GM19395 (cell line): ENCODE results near the gene FNBP1.

Experiments
- ATAC-seq: cut with Tn5 transposase; IDR thresholded peaks from one replicate; pipeline ENCODE4 v1.9.1; 2021; ENCODE audit warnings: mild to moderate bottlenecking, moderate library complexity; ENCODE audit not compliant: unreplicated experiment

FNBP1 gene

DNA sequence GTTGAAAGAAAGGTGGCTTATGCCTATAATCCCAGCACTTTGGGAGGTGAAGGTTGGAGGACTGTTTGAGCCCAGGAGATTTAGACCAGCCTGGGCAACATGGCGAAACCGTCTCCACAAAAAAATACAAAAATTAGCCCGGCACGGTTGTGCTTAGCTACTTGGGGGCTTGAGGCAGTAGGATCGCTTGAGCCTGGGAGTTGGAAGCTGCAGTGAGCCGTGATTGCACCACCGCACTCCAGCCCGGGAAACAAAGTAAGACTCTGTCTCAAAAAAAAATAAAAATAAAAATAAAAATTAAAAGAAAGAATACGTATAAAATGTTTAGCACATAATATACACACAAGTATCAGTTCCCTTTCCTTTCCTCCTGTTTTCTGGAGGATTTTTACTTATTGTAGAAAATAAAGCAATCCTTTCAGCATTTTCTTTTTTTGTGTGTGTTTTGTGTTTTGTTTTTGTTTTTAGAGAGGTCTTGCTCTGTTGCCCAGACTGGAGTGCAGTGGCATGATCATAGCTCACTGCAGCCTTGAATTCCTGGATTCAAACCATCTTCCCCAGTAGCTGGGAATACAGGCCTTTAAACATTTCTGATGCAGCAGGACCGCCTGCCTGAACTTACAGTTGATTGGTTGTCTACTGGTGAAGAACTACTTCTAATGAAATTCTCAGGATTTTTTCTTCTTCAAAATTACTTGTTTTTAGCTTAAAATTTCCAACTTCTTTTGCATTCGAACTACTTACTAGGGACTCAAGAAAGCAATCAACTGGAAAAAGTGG lies 6.6 kb upstream of the FNBP1 start:
- no peak for ATAC-seq

DNA sequence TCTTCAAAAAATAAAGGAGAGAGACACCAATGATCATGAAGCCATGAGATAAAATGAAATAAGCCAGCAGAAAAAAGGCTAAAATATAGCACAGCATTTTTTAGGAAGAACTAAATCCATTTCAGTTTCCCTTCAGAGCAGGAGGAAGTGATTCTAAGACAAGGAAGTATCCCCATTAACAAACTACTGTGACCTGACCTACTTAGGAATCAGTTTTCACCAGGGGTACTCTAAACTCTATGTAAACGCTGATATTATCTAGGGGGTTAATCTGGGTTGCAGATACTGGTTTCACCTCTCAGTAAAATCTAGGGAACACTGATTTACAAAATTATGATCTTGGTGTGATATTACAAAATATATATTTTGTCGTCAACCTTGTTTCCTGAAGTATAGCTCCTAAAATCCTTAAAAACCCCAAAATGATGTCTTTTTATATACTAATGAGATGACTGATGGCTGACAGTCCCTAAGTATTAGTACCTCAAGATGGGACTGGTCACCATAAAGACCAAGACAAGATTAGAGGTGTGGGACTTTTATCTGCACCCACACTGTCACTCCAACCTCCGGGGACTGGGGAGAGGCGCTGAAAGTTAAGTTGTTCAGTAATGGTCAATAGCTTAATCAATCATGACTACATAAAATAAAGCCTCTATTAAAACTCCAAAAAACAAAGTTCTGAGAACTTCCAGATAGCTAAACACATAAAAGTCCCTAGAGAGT lies 2.9 kb upstream of the FNBP1 start:
- ATAC-seq, result no peak

DNA sequence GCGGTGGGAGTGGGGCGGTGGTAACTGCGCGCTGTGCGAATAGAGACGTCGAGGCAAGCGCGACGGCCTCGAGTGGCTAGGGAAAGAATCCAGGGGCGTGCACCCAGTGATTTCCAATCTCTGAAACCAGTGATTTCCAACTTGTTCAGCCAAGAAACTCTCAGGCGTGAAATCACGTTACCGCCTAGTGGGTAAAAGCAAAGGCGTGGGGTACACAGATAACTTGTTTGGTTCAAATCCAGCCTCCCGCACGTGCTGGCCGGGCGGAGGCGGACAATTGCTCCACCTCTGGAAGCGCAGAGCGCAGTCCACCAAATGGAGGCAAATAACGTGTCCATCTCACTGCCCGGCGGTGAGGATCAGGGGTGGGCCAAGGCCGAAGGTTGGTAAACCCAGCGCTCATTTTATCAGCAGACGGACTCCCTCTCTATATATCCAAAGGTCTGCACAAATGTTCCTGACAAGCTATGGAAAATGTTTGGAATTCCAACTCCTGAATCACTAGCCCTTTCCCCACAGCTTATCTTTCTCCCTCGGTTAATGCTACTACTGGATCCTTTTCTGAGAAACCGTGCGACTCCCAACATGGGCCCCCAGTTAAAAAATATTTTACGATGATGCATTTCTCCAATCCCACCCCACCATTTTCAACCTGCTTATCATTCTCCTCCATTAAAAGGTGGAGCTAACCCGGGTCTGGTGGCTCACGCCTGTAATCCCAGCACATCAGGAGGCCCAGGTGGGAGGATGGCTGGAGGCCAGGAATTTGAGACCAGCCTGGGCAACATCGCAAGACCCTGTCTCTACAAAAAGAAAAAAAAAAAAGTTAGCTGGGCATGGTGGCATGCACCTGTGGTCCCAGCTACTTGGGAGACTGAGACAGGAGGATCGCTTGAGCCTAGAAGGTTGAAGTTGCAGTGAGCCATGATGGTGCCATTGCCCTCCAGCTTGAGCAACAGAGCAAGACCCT lies 950 bp upstream of the FNBP1 start:
- no peak for ATAC-seq

DNA sequence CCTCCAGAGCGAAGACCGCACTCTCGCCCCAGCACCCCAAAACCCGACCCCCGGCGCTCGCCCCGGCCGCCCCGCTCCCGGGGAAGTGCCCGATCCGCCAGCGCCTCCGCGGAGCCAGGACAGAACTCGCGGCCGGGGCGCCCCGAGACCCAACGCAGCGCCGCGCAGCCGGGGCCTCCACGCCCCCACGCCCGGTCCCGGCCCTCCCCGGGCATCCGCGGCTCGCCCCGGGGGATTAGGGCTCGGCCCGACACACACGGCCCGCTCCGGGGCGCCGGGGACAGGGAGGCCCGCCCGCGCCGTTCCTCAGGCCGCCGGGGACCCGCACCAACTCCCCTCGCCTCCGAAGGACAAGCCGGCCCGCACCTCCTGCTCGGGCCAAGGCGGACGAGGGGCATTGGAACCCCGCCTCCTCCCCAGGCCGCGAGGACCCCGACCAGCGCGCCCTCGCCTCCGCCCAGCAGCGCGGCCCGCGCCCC lies 544 bp downstream of the FNBP1 start:
- no peak for ATAC-seq

DNA sequence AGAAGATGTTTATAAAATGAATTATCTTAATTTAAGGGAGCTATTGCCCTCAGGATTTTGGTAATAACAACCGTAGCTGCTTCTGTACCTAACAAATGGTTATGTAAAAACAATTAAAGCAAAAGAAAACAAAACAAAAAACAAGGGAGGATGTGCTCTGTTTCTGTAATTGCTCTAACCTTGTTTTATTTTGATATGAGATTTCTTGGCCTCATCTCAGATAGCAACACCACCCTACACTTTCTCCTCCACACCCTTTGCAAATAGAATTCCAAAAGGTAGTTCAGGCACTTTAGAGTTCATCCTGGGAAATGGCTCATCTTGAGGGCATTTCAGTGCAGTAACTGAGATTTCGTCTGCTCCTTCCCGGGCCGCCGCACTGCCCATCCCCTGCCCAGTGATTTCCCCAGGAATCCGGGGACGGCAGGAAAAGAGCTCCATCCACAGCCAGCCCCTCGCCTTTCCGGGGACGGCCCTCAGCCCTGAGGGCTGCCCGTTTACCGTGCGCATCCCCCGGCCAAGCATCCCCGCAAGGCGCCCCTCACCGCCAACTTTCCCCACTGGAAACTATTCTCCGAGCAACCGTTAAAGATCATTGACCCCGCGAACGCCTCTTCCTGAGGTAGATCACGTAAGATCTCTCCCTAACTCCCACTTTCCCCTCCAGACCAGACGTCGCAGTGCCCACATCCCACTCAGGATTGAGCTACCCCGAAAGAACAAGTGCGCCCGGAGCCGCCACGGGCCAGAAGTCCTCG lies 1.2 kb downstream of the FNBP1 start:
- ATAC-seq, result no peak

DNA sequence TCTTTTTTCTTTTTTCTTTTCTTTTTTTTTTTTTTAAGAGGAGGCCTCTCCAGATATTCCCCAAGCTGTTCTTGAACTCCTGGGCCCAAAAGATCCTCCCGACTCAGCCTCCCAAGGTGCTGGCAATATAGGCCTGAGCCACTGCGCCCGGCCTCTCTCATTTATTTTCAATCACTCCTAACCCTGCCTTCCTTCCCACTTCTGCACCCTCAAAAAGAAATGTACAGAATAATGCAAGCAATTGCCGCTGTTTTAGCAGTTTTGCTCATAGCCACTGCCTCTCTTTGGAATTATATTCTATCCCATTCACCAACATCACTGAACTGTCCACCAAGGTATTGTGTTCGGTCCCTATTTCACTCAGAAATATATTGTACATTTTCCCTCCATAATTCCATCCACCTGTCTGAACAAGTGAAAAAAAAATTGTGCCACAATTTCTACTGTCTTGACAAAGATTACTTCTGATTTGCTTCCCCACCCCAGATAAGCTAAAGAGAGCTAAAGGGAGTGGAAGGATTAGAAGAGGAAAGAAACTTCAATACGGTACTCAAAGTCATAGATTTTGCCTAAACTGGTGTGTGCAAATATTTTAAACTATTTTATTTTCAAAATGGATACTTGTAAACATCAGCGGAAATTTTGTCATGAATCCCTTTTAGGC lies 1.9 kb downstream of the FNBP1 start:
- ATAC-seq, result no peak

DNA sequence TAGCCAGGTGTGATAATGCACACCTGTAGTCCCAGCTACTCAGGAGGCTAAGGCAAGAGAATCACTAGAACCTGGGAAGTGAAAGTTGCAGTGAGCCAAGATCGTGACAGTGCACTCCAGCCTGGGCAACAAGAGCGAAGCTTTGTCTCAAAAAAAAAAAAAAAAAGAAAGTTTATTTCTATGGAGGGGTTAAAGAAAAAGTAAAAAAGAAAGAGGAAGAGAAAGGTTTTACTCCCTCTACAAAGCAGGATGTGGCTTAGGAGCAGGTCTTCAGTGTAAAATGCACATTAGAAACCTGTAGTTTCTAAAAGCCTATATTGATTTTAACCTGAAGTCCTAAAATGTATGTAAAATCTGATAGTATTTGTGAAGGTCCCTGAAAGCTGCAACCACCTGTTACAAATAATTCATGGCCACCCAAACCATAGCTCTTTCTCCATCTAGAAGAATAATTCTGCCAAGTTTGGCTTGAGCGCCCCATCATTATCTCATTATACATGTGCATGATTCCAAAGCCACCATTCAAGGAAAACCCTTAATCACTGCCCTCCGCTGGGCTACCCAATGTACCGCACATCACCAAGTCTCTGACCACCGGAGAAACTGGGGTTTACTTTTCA lies 3.4 kb downstream of the FNBP1 start:
- peak; percentile 38 for ATAC-seq

DNA sequence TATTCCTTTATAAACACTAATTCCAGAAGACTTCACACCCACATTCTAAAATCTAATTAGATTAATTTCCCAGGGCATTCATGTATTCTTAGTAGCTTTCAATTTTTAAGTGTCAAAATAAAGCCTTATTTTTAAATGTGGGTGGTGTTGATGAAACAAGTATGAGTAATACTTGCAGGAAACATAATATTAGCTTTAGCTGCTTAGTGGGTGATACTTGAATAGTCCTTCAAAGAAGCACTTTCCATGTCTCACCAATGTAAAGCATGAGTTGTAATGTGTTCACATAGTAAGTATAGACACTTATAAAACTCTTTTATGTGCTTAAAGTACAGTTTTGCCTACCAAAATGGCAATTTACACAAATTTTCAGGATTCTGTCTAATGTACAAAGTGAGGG lies 6.9 kb downstream of the FNBP1 start:
- no peak for ATAC-seq

DNA sequence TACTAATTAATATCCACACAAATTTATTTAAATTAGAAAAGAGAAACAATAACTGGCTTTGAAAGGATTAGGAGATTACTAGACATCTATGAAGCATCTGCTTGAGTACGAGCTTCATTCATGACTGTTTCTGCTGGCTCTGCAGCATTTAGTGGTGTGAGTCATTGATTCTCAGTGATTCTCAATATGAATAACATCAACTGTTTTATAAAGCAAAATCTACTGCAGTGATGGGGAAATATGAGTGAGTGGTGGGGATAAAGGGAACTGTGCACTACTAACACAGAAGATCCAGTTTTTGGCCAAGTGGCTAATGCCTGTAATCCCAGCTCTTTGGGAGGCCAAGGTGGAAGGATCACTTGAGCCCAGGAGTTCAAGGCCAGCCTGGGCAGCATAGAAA lies 8.4 kb downstream of the FNBP1 start:
- no peak for ATAC-seq

DNA sequence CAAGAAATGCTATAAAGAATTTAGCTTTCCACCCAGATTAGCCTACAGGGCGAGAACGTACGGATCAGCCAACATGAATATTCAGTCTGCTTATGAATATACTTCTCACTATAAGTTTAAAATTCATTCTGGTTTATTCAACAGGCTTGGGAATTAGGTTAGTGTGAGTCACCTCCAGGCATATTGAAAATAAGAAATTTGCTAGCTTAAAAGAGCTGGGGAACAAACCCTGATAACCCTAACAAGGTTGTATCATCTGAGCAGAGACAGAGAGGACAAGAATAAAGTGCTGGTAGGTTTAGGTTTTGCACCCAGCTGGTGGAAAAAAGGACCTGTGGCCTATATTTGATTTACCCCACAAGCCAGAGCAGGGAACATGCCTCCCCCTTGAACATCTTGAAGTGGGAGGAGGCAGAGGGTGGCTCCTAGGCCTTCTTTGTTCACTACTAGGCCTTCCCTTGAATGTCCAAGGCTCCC lies 12.3 kb downstream of the FNBP1 start:
- no peak for ATAC-seq

DNA sequence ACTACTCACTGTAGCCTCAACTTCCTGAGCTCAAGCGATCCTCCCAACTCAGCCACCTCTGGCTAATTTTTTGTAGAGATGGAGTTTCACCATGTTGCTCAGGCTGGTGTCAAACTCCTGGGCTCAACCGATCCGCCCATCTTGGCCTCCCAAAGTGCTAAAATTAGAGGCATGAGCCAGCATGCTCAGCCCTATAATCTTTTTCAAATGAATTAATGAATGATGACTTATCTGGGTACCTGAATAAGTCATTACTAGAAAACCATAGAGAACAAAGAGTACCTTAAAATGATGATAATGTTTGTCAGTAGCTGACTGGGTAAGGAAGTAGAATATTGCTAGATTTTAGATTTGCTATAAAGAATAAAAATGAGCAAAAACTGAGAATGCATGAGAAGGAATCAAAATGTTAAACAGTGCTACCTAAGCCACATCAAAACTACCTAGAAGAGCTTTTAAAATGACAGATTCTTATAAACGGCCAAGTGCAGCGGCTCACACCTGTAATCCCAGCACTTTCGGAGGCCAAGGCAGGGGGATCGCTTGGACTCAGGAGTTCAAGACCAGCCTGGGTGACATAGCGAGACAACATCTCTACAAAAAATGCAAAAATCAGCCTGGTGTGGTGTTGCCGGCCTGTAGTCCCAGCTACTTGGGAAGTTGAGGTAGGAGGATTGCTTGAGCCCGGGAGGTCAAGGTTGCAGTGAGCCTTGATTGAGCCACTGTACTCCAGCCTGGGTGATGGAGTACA lies 13.6 kb downstream of the FNBP1 start:
- peak; percentile 48 for ATAC-seq

DNA sequence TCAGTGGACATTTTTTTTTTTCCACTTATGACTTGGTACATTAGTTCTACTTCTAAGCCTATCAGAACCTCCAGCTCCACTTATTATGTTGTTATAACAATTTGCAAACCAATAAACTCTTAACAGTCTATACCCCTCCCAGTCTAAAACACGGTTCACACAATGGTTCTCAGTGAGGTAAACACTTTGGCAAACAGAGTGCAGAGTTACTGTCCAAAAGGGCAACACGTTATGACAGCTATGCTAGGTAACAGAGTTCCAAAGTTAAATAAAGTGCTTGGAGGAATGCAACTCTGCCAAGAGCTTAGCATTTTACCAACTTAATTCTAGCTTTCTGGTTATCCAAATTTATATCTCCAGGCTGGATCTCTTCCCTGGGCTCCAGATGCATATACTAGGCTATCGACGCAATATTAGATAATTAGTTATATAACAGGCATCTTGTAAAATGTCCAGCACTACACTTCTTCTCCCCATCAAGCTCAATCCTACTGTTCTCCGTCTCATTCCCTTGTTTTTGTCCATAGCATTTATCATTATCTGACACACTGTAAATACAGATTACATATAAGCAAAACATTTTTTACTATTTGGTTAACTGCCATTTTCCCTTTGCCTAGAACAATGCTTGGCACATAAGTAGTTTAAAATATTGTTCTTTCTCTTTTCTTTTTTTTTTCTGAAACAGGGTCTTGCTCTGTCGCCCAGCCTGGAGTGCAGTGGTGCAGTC lies 14.3 kb downstream of the FNBP1 start:
- ATAC-seq, result no peak

DNA sequence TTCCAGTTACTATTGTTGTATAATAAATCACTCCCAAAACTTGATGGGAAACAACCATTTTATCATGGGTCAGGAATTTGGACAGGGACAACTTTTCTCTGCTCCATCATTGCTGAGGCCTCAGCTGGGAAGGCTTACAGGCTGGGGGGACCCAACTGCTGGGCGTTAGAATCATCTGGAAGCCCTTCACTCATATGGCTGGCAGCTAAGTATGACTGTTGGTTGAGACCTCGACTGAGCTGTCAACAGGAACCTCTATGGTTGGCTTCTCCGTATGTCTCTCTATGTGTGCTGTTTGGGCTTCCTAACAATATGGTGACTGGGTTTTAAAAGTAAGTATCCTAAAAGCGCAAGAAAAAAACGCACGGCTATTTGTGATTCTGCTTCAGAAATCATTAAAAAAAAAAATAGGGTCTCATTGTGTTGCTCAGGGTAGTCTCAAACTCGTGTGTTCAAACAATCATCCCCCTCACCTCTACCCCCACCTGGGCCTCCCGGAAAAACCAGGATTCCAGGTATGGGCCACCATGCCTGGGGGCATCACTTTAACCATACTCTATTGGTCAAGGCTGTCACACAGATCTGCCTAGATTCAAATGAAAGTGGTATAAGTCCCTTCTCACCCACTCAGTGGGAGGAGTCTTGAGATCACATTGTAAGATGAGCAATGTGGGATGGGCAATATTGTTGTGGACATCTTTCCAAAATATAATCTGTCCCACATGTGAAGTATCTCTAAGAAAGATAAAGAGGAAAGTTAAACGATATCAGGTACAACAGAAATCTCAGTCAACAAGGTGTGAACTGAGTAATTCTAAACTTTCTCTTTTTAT lies 15.2 kb downstream of the FNBP1 start:
- no peak for ATAC-seq

DNA sequence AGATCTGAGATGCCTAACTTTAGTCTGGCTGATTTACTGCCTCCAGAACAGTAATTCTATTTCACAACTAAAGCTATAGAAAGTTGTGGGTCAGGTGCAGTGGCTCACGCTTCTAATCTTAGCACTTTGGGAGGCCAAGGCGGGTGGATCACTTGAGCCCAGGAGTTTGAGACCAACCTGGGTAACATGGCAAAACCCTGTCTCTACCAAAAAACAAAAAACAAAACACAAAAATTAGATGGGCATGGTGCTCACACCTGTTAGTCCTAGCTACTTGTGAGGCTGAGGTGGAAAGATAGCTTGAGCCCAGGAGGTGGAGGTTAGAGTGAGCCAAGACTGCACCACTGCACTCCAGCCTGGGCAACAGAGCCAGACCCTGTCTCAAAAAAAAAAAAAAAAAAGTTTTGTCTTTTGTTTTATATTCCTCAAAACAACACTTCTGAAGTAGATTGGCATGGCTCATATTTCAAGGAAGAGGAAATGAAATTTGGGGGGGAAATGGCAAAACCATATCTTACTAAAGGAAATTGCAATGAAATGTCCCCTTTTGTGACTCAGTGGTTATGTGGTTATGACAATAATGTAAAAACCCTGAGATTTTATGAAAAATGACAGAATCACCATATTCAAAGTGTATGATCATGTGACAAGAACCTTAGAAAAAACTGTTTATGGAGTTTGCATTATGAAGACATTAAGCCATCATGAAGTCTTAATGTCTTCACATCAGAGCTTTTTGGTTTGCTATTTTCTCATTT lies 16.2 kb downstream of the FNBP1 start:
- ATAC-seq, result no peak

DNA sequence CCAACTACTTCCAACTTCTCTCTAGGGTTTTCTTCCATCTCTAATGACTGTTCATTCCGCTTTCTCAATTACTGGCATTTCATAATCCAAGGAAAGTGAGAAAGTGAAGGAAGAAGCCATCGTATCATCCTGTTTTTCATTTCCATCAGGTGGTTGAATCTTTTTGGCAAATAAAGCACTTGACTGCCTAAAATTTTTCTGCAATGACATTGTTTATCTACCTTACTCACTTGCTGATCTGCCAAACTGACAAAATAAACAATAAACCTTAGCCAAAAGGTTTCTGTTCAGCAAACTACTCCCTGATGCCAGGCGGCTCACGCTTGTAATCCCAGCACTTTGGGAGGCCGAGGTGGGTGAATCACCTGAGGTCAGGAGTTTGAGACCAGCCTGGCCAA lies 18.4 kb downstream of the FNBP1 start:
- no peak for ATAC-seq

DNA sequence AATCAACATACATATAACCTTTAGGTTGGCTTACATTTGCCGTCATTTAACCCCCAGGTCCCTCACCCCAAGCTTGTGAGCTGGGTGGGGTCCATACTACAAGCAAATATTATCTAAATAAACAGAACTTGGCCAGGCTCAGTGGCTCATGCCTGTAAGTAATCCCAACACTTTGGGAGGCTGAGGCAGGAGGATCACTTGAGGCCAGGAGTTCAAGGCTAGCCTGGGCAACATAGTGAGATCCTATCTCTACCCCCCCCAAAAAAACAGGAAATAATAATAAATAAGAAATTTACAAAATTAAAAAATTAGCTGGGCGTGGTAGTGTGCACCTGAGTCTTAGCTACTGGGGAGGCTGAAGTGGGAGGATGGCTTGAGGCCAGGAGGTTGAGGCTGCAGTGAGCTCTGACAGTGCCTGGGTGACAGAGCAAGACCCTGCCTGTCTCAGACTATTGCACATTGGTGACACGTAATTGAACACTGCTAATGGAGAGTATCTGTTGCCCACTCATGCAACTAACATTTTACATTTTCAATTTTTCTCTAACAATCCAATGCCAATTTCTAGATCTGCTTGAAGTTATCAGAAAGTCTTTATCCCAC lies 18.9 kb downstream of the FNBP1 start:
- ATAC-seq, result no peak
